ENCODE data around the gene SCD5.
A peak's percentile ranks its signal among the peaks of the same experiment; 100 is the strongest.

SCD5 gene

DNA sequence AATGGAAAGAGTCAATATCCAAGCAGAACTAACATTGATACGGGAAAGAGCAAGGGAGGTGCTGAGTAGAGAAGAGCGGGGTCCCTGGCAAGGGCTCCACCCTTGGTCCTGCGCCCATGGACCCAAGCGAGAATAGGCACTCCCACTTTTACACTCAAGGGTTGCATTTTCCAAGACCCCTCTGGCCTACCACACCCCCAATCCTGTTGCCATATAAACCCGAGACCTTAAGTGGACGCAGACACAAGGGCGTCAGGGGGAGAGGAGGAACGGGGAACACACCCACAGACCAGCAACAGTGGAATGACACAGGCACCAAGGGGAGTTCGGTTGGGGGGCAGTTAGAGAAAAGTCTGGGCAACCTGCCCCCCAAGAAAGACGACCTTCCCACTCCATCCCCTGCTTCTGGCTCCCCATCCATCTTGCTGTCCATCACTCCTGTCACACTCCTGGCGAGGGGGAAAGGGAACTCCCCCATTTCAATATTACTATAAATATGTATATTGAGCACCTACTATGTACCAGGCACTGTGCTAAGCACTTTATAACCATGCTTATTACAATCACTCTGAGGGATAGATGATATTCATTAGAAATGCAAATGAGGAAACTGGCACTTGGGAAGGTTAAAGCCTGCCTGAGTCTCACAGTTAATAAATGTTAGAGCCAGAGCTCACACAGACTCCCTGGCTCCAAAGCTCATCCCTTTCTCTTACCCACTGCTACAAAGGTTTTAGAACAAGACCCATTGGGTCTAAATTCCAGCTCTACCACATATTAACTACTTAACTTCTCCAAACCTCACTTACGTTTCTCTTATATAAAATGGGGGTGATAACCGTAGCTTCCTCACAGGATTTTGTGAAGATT is 51.7 kb downstream of the SCD5 start:
- intact Hi-C loops (cut with DNase I) = loop anchor here (10.0 kb wide), 1 partner anchor 48 kb away; the partner anchor contains the start of gene SCD5

DNA sequence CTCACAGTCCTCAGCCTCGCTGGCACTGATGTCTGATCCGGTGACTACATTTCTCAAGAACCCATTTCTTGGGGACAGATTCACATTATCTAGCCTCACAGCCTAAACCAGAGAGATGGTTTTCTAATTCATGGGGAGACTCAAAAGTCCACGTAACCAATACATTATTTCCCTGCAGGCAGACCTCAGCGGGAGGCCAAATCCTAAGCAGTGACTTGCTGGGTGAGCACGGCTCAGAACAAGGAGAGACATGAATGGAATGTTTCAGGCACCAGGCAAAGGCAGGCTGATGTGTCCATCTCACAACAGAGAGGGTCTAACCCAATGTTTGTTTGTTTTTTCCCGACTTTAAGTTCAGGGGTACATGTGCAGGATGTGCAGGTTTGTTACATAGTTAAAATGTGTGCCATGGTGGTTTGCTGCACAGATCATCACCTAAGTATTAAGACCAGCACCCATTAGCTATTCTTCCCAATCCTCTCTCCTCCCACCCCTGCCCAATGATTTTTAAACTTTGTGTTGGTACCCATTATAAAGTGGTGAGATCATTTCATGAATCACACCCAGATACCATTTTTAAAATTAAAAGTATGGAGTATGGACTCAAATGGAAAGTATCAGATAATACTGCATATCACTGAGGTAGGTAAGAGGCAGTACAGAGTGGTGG is 53.3 kb downstream of the SCD5 start:
- DNase-seq = peak in 3 of 42 donors; percentile 7 to 45 (median 26)
- intact Hi-C loops (cut with DNase I) = loop anchor here (10.0 kb wide), 1 partner anchor 49 kb away; the partner anchor contains the start of gene SCD5

More for the DNA sequence above, 51.7 kb downstream of the SCD5 start:
- peak in 2 of 42 donors; percentile 19 to 40 for DNase-seq

DNA sequence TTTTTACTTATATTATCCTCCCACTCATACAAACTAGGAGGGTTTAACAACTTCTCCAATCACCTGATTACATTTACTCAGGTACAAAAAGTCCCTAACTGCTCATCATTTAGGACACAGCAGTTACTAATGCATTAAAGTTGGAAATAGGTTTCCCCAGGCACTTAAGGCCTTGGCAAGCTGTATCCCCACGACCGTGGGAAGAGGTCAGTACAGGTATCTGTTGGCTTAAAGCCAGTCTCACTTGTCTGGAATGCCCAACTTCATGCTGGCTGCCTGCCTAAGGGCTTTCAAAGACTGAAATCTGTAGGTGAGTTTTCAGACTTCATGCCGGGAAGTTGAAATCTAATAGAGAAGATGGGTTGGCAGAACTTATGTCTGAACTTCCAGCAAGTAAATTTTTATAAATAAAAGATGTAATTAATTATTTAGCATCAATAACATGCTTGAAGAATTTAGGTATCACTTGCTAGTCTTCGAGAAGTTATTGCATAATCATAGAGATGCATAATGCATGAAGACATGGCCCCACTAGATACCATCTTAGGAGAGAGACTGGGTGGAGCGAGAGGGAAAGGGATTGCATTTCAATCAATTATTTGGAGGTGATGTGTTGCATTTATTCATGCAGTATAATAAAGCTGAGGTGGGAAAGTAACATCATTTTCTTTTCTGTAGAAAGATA is 54.2 kb downstream of the SCD5 start:
- peak in 2 of 42 donors; percentile 8 to 11 for DNase-seq

DNA sequence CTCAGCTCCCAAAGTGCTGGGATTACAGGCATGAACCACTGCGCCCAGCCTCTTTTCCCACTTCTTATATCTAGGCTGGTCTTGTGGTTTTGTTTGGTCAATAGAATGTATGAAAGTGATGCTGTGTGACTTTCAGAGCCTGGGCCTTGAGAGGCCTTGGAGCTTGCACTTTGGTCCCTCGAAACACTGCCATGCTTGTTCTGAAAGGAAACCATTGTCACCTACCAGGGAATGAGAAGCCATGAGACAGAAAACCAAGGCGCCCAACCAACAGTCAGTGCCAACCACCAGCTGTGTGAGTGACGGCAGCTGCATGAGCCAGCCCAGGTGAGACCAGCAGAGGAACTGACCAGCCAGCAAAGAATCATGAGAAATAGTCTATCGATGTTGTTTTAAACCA is 57.4 kb downstream of the SCD5 start:
- intact Hi-C loops (cut with DNase I) = loop anchor here (10.0 kb wide), 1 partner anchor 54 kb away; the partner anchor contains the start of gene SCD5
- DNase-seq = peak in 1 of 42 donors; percentile 19

More for the DNA sequence above, 54.2 kb downstream of the SCD5 start:
- intact Hi-C loops (cut with DNase I) = loop anchor here (10.0 kb wide), 1 partner anchor 50 kb away; the partner anchor contains the start of gene SCD5

DNA sequence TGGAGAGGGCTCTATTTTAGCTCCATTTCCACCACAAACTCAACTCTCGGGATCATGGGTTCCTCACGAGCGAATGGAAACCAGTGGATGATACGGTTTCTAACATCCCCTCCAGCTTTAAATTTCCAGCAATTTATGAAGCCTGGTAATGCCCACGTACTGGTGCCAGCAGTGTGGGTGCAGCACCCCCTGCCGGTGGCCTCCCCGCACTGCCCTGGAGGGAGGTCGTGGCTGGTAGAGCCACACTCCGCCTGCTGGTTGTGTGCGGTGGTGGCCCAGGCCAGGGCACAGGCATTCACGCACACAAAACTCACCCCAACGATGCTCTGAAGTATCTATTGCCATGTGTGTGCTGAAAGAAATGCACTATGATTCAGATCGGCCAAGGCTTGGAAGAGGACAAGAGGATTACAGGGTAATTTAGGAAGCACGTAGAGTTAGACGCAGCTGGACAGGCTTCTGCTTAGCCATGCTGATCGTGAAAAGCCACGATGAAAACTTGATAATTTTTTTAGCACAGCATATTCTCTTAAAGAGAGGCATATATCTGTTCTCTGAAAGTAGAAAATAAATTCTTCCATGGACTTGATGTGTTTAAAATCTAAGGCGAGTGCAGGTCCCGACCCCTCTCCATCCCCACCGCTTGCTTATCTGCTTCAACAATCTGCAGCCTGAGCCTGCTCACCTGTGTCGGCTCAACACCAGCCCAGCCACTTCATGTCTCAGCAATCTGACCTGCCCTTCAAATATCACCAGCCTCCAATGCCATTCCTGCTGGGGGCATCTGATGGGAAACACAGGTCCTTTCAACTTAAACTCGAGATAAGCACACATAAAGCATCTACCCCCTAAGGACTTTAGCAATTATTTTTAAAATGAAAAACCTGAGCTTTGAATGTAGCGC is 59.1 kb downstream of the SCD5 start:
- DNase-seq = peak in 41 of 42 donors; percentile 50 to 95 (median 80)
- intact Hi-C loops (cut with DNase I) = loop anchor here (5.0 to 10.0 kb wide), 2 partner anchors 55 to 277 kb away; partner anchors contain the start of gene SCD5

DNA sequence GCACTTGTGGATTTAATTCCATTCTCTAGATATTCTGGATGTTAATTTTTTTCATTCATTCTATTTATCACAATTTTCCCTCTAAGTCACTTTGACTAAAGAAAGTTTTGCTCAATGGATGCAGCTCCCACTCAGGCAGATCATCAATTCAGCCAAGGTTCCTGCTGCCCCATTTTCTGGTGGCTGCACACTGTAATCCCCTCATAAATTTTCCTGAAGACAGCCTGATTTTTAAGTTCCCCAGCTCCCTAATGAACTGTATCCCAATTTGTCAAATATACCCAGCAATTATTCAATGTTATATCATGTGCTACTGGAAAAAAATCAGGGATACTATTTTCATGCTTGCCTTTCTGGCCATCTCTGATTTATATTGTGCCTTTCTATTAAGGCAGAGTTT is 61.2 kb downstream of the SCD5 start:
- intact Hi-C loops (cut with DNase I) = loop anchor here (5.0 kb wide), 1 partner anchor 275 kb away; no protein-coding TSS in a partner anchor
- DNase-seq = no peak

DNA sequence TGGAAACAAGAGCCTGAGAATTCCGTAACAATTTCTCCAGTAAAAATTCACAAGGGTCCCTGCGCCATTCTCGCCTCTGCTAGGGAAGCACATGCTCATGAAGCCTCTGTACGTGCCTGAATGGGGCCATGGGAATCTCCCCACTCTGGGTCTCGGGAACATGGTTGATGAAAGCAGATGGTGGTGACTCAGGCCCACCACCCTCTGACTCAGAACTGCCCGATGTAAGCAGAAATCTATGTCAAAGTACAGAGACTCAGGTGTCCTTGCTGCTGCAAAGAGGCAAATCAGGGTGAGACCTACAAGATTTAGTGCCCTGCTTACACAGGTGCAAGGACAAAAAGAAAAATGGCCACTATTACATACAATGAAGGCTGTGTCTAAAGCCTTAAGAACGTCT is 65.0 kb downstream of the SCD5 start:
- intact Hi-C loops (cut with DNase I) = no loop called here
- DNase-seq = no peak

DNA sequence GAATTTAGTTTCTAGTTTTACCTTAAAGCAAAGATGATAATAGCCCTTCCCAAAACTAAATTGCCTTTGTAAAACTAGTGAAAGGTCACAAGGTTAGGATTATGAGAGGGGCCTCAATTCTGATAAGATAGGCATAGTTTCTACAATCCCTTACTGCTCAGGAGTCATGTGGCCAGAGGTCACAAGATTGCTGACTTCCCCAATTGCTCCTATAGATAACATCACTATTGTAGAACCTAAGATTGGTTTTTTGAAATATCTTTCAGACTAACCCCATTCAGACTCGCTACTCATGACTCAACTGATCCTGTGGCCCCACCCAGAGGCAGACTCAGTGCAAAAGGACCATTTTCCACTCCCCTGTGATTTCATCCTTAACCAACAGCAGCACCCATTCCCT is 70.3 kb downstream of the SCD5 start:
- intact Hi-C loops (cut with DNase I) = no loop called here
- DNase-seq = peak in 1 of 42 donors; percentile 21

DNA sequence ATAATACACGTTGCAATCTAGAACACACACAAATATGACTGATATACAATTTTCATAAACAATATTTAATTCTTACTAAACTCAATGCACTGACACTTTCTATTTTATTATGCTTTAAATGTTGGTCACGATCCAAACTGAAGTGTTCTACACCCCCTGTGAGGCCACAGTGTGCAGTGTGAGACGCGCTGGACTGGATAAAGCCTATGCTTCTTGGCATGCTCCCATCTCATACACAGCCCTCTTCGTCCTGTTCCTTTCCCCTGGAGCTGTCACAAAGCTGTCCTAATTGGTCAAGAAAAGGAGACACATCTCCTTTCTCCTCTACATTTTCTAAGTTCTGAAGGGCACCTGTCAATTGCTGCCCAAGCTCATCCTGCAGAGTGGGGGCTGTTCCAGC is 72.0 kb downstream of the SCD5 start:
- intact Hi-C loops (cut with DNase I) = no loop called here
- no peak for DNase-seq

DNA sequence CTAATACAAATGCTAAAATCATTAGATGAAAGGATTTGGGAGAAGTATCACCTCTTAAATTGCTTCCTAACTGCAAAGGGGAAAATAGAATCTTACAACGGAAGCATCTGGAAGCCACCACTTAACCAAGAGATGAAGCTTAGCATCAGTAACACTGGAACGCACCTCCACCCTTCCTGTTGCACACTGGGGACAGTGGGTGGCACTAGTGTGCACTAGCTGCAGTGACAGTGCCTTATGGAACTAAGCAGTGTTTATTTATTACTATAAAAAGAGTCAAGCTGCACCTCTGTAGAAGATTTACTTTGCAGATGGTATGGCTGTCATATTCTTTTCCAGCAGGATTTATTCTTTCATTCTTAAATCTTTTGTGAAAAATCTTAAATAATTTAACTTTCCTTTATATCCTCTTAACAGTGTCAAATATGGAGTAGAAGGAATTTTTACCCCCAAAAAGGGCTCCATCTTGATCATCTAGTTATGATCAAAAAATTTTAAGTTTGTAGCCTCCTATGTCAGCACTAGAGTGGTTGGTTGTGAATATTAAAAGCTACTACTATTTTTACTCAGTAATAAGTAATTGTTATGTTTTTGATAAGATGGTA is 76.7 kb downstream of the SCD5 start:
- intact Hi-C loops (cut with DNase I) = no loop called here

DNA sequence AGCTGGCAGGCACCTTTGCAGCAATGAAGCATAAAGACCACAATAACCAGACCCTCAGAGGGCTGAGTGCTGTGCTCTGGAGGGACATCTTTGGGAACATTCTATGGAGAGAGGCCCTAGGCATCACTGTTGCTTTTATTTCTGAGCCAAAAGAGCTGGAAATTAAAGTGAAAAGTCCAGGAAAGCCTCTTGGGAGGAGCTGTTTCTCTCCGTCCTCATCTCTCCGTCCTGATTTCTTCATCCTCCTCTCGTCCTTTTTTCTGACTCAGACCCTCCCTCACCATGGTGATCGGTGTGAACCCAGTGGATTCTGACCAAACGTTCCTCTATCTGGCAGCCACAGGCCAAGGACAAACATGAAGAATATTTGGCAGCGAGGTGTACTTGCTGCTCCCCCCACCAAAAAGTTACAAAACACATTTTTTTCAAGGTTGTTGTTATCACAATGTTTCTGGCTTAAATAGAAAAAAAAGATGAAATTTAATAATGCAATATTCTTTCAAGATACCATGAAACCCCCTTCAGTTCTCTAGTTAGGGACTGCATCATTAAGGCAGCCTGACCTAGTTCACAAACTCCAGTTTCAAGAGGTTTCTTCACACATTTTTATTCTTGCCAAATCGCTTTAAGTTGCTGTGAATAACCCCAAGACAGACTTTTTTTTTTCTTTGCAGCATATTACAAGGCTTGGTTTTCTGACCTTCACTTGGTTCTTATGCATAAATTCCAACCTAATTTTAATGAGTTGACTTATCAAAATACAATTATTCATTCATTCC is 80.2 kb downstream of the SCD5 start:
- DNase-seq = peak in 3 of 42 donors; percentile 20 to 76 (median 44)

More for the DNA sequence above, 76.7 kb downstream of the SCD5 start:
- peak in 41 of 42 donors; percentile 38 to 83 (median 64) for DNase-seq

DNA sequence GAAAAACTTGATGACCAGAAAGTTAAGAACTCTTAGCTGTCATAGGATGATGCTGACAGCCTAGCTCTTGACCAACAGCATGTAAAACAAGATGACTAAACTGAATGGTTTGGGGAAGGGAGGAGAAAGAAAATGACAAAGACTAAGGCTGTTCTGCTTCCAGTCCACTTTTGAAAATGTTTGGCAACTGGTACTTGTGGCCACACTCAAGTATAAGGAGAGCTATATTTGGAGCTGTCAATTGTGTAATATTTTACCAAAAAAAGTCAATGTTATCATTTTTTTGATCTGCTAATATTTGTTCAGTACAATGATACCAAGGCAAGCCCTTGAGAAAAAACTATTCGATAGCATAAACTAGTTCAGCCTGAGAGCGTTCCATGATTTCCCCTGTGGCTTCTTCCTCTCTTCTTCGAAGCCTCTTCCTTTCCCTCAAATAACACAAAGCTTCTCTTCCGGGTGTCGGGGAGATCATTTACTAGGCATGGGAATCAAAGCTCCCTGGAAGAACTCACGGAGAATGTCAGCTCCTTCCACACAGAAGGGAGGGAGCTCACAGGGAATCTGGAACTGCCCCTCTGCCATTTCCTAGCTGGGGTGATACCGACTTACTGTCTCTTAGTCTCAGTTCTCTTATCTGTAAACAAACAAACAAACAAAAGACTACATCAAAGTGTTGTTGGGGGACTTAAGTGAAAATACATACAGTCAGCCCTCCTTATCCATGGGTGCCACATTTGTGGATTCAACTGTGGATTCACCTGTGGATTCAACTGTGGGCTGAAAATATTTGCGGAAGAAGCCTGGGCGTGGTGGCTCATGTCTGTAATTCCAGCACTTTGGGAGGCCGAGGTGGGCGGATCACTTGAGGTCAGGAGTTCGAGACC is 82.6 kb downstream of the SCD5 start:
- DNase-seq = no peak
- intact Hi-C loops (cut with DNase I) = no loop called here

More for the DNA sequence above, 80.2 kb downstream of the SCD5 start:
- intact Hi-C loops (cut with DNase I) = no loop called here

DNA sequence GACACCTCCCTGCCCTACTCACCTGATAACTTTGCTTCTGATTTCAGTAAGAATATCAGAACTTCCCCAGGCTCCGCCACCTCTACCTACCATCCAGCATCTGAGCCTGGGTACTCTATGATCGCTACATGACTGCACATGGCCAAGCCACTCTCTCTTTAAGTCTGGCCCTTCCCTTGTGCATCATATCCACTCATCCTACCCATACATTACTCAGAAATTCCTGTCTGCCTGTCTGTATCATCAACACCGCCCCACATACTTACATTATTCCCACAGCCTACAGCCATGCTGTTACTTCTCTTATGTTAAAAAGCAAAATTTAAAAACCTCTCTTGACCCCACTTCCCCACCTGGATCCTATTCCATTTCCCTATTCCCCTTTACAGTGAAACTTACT is 84.7 kb downstream of the SCD5 start:
- intact Hi-C loops (cut with DNase I) = no loop called here
- no peak for DNase-seq

DNA sequence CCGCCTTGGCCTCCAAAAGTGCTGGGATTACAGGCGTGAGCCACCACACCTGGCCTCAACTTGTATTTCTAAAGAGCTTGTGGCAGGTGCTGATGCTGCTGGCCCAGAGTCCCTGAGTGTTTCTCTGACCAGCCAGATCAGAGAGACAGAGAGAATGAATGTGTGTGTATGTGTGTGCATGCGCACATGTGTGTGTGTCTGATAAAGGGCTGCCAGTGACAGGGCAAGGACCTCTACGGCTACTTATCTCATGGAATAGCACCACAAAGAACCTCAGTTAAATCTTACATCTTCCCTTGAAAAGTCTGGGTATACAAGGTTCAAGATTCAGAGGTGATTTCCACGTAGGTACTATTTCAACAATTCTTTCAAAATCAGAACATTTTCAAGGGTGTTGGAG is 86.0 kb downstream of the SCD5 start:
- intact Hi-C loops (cut with DNase I) = no loop called here
- DNase-seq = no peak

DNA sequence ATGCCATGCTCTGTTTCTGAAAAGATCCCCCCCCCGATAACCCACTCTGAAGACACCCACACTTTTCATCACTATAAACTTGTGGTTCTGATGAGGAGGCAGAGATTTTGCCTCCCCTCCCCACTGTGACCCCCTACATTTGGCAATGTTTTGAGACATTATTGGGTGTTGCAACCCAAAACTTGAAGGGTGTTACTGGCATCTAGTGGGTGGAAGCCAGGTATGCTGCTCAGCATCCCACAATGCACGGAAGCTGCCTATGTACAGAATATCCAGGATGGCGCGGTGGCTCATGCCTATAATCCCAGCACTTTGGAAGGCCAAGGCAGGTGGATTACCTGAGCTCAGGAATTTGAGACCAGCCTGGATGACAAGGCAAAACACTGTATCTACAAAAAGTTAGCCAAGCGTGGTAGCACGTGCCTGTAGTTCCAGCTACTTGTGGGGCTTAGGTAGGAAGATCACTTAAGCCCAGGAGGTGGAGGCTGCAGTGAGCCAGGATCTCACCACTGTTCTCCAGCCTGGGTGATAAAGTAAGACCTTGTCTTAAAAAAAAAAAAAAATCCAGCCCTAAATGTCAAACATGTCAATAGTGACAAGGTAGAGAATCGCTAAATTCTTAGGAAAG is 87.3 kb downstream of the SCD5 start:
- DNase-seq = no peak
- intact Hi-C loops (cut with DNase I) = no loop called here
